A204.1 (cell line): Measurements from ENCODE around the gene MAGEC3.
"Not testable (repeated sequence)": the region's sequence is repeated elsewhere in the genome, so short reads cannot be mapped to it uniquely, and the experiment has no call there.

Source experiments
- FAIRE-seq: peaks from 2 replicates; lab custom pipeline; 2012; peaks lifted over from hg19 to GRCh38; lab: Jason Lieb, UNC

Gene MAGEC3

DNA sequence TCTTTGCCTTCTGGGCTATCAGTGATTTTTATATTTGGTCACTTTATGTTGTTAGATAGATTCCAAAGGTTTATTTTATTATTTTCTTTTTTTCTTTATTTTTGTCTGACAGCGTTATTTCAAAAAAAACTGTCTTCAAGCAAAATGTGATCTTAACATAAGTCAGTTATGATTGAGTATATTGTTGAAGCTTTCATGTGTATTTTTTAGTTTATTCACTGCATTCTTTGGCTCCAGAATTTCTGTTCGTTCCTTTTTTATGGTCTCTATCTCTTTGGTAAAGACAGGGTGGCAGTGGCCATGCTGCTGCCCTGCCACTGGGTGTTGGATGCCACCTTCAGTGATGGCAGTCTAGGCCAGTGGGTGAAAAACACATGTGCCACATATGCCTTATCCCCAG is at the start of gene MAGEC3:
MAGEC3 (plus strand) TSS at position 301 of the 400 bp plus-strand sequence; CDS start at position 301, 0 bp downstream.
- FAIRE-seq: no peak

GRCh38 chrX:141791856-141792255 is 46.3 kb upstream of the MAGEC3 start:
- no peak for FAIRE-seq

DNA sequence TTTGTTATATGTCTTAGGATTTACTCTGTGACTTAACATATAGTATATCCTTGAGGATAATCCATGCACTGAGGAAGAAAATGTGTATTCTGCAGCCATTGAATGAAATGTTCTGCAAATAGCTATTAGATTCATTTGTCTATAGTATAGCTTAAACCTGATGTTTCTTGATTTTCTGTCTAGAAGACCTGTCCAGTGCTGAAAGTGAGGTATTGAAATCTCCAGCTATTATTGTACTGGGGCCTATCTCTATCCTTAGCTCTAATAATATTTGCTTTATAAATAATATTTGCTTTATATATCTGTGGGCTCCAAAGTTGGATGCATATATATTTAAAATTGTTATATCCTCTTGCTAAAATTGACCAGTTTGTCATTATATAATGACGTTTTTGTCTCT is 26.7 kb upstream of the MAGEC3 start:
- FAIRE-seq: no peak

DNA sequence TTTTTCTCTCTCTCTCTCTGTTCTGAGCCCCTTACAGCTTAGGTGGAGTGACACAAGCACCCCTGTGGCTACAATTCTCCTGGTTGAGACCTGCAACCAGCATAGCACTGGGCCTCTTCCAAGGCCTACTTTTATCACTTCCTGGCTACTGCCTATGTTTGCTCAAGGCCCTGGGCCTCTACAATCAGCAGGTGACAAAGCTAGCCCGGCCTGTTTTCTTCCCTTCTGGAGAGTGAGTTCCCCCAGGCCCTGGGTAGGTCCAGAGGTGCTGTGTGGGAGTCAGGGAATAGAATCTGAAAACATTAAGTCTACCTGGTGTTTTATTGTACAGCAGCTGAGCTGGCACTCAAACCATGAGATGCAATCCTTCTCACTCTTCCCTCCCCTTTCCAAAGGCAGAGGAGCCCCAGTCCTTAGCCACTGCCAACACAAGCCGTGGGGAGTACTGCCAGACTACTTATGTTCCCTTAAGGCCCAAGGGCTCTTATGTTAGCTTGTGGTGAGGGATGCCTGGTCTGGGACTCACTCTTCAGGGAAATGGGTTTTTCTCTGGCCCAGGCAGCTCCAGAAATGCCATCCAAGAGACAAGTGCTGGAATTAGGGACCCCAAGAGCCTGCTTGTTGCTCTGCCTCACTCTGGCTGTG is 23.8 kb upstream of the MAGEC3 start:
- FAIRE-seq: no peak

DNA sequence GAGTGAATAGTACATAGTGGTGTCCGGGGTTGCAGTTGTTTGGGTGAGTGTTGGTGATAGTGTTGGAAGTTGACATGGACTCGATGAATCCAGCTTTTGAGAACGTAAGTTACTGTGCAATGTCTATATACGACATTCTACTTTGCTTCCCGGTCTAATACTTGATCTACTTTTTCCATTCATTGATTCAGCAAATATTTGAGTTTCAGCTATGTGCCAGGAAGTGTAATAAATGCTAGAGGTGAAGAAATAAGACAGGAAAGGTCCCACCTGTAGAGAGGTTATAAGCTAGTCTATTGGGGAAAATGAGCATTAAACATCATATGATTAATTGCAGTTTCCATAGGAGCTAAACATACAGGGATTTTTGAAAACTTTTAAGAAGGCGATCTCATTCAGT is 22.2 kb upstream of the MAGEC3 start:
- FAIRE-seq: no peak

DNA sequence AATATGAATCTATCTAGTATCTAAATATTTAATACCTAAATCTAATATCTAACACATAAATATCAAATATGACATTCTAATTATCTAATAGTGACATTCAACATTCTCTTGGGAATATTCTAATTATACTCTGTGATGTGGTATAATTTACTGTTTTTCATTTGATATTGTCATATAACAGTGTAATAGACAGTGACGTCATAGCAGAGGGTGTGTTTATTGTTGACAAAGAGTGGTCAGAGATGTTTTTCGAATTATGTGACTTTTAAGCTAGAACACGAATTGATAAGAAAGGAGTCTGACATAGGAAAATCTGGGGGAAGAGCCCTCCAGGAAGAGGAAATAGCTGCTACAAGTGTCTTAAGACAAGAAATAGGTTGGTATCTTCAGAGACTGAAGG is 5.9 kb upstream of the MAGEC3 start:
- FAIRE-seq: peak; percentile 70

GRCh38 chrX:141839856-141840255 is 1.7 kb downstream of the MAGEC3 start:
- FAIRE-seq: no peak

DNA sequence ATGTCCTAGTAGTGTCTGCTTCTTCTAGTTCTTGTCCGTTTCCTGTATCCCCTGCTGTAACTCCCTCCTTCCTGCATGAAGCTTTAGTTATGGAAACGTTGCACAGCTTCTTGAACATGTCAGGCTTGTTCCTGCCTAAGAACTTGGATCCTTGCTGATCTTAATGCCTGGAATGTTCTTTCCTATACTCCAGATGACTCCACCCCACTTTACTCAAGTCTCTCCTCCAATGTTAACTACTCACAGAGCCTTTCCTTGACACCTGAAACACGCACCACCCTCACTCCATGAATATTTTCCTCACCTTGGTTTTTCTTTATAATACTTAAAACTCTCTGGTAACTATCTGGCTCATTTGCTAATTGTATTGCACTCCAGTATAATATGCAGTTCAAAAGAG is 19.4 kb downstream of the MAGEC3 start:
- no peak for FAIRE-seq

DNA sequence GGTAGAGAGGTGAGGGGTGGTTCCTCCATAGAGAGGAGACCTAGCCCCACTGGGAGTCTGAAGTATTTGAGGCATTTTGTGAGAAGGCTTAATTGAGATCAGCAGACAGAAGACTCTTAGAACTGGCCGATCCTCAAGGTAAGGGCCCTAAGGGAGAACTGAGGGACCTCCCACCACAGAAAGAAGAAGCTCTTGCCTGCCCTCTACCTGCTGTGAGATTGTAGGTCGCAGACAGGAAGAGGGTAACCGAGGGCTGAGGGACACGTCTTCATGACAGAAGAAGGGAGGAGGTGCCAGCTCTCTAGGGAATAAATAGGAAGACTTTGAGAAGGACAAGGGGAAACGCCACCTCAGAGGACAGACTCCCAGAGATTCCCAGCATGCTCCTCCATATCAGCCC is 41.5 kb downstream of the MAGEC3 start:
- no peak for FAIRE-seq

GRCh38 chrX:141888811-141889210 is 50.7 kb downstream of the MAGEC3 start:
- FAIRE-seq: not testable (repeated sequence)

DNA sequence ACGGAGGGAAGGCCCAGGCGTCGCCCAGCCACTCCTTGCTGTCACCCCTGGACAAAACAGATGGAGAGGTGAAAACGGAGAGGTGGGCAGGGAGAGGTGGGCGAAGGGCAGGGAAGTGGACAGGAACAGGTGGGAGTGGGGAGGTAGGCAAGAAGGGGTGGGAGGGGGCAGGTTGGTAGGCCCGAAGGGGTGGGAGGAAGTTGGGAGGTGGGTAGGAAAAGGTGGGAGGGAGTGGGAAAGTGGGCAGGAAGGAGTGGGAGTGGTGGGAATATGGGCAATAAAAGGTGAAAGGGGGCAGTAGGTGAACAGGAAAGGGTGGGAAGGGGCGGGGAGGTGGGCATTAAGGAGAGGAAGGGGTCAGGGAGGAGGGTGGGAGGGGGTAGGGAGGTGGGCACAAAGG is 56.6 kb downstream of the MAGEC3 start:
- FAIRE-seq: no peak

DNA sequence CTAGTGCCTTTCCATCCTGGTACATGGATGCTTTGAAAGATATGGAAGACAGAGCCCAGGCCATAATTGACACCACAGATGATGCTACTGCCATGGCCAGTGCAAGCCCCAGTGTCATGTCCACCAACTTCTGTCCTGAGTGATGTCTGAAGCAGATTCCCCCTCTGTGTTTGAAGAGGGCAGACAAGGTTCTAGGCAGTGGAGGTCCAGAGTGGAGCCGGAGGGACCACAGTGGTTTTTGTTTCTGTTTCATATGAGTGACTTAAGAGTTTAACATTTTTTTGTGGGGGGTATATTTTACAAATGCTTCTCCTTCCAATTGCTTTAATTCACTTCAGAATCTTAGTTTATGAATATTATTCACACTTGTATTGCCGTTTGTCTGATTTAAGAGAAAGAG is 59.6 kb downstream of the MAGEC3 start:
- no peak for FAIRE-seq

- no peak for FAIRE-seq
These were observed 64.2 kb downstream of the MAGEC3 start for GRCh38 chrX:141902366-141902765.

- FAIRE-seq: no peak
These were observed 65.5 kb downstream of the MAGEC3 start, which contains the start of gene MAGEC1 for GRCh38 chrX:141903400-141904155. MAGEC1 (plus strand) TSS chrX:141903894; CDS start chrX:141905073, 1,179 bp downstream.

GRCh38 chrX:141904262-141904661 is 66.1 kb downstream of the MAGEC3 start:
- no peak for FAIRE-seq

GRCh38 chrX:141917801-141918200 is 79.7 kb downstream of the MAGEC3 start:
- no peak for FAIRE-seq

DNA sequence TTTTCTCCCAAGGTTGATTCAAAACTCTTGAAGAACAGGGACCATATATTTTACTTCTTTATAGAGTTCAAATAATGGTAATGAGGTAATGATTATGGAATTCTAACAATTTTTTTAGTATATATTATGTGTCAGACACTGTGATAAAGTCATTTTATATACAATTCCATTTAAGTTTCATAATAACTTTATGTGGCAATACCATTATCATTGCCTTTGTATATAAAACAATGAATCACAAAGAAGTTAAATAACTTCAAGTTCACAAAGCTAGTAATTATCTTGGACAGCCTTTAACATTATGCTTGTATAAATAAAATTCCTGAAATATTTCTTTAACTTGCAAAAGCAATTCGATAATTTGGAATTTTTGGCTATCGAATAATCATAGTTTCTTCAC is 86.2 kb downstream of the MAGEC3 start:
- FAIRE-seq: no peak

DNA sequence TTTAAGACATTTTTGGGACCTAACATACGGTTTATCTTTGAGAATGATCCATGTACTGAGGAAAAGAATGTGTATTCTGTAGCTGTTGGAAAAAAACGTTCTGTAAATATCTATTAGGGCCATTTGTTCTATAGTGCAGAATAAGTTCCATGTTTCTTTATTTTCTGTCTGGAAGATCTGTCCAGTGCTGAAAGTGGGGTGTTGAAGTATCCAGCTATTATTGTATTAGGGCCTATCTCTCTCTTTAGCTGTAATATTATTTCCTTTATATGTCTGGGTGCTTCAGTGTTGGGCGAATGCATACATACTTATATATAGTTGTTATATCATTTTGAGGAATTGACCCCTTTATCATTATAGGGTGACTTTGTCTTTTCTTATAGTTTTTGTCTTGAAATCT is 90.3 kb downstream of the MAGEC3 start:
- FAIRE-seq: no peak

- FAIRE-seq: no peak
These were observed 96.0 kb downstream of the MAGEC3 start for GRCh38 chrX:141934059-141934641.

- FAIRE-seq: no peak
These were observed 97.5 kb downstream of the MAGEC3 start for GRCh38 chrX:141935645-141936044.

DNA sequence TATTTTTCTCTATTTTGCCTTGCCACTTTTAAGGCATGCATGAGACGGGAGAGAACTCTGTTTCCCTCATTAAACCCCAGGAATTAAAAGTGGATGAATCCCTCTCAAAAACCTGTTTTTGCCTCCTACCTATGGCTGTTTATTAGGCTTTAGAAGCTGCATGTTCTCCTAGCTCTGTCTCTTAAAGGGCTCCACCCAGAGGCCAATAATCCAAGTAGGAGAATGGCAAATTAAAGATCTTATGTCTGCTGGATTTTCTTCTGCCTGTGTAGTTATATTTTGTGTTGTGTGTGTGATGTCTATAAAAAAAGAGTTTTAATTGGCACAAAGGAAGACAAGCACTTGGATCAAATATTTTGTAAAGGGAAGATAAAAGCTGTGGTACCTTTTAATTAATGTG is 98.0 kb downstream of the MAGEC3 start:
- no peak for FAIRE-seq

GRCh38 chrX:141941234-141941633 is 103.1 kb downstream of the MAGEC3 start:
- no peak for FAIRE-seq

DNA sequence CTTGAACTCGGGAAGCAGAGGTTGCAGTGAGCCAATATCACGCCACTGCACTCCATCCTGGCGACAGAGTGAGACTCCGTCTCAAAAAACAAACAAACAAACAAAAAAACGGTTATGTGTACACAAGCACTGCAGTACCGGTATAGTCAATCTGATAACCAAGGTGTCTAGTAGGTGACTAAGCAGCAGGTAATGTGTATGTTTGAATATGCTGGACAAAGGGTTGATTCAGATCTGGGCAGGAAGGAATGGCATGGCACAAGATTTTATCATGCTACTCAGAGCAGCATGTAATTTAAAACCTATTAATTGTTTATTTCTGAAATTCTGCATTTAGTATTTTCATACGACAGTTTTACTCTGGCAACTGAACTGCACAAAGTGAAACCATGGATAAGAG is 107.3 kb downstream of the MAGEC3 start:
- no peak for FAIRE-seq

GRCh38 chrX:141947350-141947749 is 109.2 kb downstream of the MAGEC3 start:
- no peak for FAIRE-seq
